Hepatic stellate cell (primary cell): ENCODE results near the gene SIRPB1.
"Not testable (repeated sequence)": the region's sequence is repeated elsewhere in the genome, so short reads cannot be mapped to it uniquely, and the experiment has no call there.

ENCODE experiments used
- DNase-seq: peaks from one replicate; pipeline ENCODE4 v3.0.0; 2011; ENCODE audit warnings: low spot score

SIRPB1 gene

DNA sequence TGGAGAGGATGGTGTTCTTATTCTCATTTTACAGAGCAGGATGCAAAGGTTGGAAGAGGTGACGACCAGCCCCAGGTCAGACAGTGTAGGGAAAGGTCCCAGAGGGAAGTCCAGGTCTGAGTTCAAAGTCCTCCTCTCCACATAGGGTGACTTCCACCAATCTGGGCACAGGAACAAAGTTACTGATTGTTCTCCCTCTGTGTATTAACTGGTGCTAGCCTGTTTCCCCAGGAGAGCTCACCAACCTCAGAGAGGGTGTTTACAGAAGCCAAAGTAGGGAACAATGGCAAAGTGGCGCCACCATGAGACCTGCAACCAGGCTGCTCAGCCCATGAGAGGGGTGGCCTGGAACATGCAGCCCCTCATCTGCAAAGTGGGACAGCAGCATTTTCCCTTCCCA, 16.8 kb upstream of the SIRPB1 start:
- DNase-seq = no peak

DNA sequence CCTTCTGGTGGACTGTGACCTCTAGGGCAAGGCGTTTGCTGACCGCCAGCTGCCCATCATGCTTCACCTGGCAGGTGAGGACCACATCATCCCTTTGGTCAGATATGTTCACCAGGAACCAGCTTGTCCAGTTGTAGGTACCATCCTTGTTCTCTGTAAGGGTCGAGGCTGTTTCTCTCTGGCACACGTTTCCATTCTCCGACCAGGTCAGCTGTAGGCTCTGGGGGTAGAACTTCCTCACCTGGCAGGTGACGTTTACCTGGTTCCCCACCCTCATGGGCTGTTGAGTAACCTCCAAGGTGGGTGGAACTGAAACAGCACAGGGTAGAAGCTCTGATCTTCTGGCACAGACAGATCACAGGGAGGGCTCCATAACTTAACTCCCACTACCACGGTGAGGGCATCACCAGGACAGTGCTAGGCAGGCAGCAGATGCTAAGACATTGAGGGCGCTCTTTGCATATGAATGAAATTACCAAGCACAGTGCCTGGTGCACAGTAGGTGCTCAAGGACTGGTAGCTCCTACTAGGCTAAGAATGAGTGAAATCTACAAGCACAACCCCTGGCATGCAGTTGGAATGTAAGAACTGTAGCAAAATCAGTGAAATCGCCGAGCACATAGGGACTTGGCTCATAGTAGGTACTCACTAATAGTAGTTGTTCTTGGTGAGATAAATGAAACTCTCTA, 15.6 kb upstream of the SIRPB1 start:
- DNase-seq = no peak

DNA sequence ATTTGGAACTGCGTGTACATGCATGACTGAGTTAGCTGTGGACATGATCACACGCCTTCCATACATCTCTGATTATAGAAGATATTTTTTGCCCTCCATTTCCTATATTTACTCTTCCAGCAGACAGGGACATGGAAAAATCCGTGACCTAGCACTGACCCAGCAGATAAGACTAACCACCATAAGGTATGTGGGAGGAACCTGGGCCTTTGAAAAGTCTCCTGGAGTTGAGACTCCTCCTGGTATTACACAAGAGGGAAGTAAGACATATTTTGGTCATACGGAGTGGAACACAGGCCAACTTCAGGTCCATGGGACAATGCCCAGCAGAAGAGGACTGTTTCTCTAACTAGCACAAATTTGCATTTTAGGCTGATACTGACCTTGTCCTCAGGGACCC, 13.7 kb upstream of the SIRPB1 start:
- DNase-seq = no peak

DNA sequence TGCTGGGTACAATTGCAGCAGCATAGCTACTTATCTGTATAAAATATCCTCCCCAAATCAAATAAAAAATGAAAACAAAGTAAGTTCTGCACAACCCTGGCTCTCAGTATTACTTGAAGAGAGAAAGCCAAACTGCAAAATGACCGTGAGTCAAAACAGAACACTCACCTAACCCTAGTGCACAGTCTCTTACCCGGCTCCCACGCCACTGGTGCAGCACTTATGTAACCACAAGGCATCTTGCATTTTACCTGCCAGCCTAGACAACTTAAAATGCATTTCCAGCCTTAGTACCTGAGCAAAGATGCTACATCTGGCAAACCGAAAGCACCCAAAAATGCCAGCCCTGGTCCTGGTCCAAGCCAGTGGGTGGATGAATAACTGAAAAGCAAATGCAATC, 12.4 kb upstream of the SIRPB1 start:
- no peak for DNase-seq

DNA sequence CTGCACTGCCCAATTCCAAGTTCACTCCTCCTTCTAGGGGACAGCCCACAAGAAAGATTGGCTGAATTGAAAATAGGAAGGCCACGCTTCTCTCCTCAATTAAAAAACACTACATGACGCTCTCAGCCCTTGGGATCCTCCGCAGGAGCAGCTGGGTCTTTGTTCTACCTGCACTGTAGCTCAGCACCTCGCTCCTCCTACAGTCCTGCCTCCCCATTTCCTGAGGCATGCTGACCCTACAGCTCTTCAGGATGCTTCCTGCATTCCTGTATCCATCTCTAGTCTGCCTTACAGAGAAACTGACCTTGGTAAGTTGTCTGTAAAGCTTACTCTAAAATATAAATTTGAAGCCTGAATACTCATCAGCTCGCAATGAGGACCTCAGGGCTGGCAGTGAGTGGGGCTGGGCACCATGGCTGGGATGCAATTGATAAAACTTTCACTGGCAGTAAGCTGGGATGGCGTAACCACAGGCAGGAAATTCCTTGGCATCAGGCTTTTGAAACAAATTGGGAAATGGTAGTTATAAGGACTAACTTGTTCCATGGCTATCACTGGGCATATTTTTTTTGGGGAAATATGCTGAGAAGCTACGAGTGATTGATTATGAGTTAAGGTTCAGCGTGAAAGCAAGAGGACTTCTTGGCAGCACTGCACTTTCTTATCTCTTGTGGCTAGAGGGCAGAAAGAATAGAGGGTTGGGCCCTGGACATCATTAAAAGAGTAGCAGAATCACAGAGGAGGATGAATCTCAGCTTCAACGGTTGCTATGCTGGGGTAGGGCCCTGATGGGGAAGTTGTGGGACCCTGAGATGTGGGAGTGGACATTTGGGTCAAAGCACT, 11.7 kb upstream of the SIRPB1 start:
- no peak for DNase-seq

DNA sequence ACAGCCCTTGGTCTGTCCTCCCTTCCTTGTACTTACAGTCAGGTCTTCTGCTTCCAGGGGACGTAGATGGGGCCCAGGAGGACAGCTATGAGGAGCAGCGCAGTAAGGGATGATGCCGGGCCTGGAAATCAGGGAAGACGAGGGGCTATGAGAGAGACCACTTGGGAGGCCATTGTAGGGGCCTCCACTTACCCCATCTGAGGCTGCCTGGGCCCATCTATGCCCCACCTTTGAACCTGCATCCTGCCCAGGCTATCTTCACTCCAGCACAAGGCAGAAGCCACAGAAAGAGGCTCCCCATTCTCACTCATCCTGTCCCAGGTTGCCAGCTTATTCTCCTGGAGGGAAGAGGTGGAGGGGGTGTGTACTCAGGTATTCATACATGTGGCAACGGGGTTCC, 10.4 kb upstream of the SIRPB1 start:
- no peak for DNase-seq

DNA sequence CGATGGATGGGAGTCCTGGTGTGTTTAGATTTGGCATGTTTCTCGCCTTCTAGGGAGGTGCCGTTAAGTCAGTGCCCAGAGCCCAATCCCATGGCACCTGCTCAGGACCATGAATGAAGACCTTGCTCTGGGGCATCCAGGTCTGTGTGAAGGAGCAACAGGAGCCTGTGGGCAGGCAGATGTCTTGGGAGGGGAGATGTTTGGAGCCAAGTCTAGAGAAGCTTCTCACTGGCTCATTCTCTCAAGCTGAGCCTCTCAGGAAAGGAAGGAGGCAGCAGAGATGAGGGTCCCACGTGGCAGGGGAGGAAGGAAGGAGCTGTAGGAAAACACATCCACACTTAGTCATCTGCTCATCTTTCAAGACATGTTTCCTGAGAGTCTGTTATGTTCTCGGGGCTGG, 9.5 kb upstream of the SIRPB1 start:
- DNase-seq = no peak

DNA sequence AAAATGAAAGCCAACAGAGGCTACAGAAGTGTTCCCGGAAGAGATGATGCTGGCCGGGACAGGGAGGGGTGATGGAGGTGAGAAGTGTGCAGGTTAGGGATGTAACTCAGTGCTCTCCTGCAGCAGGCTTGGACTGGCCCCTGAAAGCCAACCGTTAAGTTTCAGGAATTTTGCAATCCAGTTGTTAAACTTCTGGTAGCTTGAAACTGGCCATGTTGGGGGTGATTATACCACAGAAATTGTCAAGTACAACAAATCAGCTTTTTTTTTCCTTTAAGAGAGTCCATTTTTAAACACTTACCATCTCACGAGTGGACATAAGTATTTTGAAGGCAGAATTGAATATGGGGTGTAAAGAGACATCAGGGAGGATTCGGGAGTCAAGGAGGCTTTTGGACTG, 8.8 kb upstream of the SIRPB1 start:
- DNase-seq = no peak

DNA sequence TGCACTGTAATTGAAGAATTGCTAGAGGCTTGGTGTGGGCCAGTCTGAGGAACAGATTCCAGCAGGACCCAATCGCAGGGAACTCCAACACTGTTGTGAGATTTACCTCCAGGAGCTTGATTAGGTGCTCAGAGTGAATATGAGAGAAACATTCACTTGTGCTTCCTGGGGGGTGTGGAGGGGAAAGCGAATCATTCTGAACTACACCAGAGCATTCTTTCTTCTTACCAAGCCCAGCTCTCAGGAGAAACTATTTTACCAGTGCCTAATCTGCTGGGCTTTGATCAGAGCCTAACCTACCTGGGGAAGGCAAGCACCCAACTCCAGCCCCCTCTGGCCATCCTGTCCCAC, 7.4 kb upstream of the SIRPB1 start:
- no peak for DNase-seq

DNA sequence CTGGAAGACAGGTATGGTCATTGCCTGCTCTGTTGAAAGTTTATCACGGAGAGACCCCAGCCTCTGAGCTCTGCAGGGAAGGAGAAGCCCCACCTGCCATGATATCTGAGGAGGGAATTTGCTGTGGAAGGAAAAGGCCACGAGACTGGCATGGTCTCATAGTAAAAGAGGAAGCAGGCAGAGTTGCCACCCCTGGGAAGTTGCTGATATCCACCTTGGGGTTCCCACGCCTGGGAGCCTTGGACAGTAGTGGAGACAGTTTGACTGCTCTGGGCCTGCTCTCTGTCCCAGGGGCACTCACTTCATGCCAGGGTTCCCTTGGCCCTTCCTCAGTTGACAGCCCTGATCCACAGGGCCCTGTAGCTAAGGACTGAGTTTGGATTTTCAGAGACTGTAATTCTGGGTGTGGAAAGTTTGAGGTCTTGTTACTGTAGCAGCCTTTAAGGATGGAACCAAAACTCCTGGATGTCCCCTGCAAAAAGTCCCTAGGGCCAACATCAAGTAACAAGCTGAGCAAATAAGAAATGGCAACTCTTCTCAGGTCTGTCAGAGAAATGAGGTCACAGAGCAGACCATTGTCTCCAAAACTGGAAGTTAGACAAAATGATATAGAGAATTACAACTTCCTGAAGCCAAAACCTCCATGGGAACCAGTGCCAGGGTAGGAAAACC, 6.9 kb upstream of the SIRPB1 start:
- DNase-seq = no peak

DNA sequence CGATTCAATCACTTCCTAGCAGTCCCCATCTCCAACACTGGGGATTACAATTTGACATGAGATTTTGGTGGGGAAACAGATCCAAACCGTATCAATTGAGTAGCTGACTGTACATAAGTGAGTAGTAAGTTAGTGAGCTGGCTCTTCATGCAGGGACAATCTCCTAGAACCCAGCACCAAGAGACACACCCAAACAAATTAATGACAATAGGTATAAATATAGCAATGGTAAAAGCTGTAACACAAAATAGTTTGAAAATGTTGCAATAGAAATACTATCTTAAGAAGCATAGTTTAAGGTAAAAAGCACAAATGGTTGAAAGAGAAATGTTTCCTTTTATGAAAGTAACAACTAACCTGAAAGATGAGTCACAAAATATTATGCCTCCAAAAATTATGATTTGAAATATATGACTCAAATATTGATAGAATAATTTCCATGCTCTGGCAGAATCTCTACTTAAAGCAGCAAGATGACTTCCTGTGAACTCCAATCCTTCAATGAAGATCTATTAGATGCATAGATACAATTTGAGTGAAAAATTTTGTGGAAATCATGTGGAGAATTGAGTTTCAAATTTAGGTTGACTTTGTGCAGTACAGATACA, 5.4 kb upstream of the SIRPB1 start:
- DNase-seq = no peak

DNA sequence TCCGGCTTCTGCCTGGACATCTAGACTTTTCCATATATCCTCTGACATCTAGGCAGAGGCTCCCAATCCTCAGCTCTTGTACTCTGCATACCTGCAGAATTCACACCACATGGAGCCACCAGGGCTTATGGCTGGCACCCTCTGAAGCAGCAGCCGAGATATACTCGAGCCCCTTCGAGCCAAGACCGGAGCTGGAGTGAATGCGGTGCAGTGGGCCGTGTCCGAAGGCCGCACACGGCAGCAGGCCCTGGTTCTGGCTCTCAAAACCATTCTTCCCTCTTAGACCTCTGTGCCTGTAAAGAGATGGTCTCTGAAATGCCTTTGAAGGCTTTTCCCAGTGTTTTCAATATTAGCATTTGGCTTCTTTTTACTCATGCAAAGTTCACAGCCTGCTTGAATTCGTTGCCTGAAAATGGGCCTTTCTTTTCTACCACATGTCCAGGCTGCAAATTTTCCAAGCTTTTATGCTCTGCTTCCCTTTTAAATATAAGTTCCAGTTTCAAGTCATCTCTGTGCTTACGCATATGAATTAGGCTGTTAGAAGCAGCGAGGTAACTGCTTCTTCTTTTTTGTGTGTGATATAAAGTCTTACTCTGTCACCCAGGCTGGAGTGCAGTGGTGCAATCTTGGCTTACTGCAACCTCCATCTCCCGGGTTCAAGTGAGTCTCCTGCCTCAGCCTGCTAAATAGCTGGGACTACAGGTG, 3.8 kb upstream of the SIRPB1 start:
- no peak for DNase-seq

DNA sequence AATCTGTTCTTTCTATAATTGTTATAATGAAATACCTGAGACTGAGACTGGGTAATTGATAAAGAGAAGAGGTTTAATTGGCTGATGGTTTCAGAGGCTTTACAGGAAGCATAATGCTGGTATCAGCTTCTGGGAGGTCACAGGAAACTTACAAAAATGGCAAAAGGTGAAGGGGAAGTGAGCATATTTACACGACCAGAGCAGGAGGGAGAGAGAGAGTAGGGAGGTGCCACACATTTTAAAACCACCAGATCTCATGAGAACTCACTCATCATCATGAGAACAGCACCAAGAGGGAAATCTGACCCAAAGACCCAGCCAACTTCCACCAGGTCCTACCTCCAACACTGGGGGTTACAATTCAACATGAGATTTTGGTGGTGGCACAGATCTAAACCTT, 2.6 kb upstream of the SIRPB1 start:
- no peak for DNase-seq

DNA sequence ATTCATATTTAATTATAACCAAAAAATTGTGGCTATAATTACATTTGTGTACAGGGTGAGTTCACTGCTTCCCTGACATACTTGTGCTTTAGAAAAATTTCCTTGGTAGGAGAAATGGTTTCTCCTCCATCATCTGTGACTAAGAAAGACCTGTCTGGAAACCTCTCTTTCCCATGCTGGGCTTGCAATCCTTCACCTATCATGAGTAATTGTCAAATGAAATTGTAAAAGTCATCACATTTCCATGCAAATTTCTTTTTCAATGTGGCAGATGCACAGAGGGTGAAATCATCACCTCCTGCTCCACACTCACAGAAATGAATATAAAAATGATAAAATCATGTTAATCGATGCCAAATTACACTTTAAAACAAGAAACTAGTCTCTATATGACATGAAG, 1.5 kb upstream of the SIRPB1 start:
- no peak for DNase-seq

DNA sequence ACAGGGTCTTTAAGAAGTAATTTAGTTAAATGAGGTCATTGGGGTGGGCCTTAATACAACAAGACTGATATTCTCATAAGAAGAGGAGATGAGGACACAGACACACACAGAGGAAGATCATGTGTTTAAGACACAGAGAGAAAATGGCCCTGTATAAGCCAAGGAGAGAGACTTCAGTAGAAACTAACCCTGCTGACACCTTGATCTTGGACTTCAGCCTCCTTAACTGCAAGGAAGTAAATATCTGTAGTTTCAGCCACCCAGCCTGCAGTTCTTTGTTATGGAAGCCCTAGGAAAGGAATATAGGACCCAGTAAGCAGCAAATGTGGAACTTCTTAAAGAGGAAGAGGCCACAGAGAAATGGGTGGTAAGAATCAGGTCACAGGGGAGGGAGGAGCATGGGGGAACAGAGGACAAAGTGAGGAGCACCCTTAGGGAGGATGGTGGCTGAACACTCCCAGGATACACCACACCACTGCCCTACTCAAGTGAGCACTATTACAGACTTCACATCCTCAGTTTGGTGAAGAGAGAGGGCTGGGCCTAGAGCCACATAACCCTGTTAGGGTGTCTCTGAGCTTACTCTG, 762 bp downstream of the SIRPB1 start:
- no peak for DNase-seq

DNA sequence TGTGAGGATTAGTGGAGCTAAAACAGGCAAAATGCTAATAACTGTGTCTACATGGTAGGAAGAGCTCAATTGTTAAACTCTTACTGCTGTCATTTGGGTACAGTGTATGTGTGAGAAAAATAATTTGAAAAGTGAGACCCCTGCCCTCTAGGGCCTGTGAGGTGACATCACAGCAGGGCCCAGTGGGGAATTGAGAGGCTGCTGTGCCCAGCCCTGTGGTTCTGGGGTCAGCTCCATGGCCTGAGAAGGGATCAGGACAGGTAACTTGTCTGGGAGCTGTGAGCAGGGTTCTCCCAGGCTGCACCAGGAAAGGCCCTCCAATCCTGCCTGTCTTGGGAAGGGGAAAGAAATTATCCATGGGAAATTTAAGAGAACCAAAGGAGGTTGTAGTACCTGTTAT, 1.3 kb downstream of the SIRPB1 start:
- no peak for DNase-seq

DNA sequence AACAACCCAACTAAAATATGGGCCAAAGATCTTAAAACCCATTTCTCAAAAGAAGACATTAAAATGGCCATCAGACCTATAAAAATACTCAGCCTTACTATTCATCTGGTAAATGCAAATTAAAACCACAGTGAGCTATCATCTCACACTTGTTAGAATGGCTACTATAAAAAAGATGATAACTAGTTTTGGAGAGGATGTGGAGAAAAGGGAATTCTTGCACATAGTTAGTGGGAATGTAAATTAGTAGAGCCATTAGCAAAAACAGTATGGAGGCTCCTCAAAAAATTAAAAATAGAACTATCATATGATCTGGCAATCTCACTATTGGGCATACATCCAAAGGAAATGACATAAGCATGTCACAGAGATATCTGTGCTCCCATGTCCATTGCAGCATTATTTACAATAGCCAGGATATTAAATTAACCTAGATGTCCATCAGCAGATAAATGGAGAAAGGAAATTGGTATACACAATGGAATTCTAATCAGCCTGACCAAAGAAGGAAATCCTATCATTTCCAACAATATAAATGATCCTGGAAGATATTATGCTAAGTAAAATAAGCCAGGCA, 2.9 kb downstream of the SIRPB1 start:
- no peak for DNase-seq

DNA sequence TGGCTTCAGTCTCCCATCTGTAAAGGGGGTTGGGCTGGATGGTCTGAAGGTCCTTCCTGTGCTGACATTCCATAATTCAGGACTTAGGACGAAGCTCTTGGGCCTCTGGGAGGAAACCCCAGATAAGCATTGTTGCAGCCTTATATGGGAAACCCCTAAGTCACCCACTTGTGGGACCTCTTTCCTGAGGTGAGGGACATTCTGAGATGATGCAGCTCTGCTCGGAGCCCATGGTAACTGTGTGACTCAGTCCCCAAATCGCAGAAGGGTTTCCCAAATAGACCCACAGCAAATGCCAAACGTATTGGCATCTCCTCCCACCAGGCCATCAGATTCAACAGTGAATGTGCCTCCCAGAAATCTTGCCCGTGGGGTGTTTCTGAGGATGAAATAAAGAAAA, 9.4 kb downstream of the SIRPB1 start:
- not testable (repeated sequence) for DNase-seq

DNA sequence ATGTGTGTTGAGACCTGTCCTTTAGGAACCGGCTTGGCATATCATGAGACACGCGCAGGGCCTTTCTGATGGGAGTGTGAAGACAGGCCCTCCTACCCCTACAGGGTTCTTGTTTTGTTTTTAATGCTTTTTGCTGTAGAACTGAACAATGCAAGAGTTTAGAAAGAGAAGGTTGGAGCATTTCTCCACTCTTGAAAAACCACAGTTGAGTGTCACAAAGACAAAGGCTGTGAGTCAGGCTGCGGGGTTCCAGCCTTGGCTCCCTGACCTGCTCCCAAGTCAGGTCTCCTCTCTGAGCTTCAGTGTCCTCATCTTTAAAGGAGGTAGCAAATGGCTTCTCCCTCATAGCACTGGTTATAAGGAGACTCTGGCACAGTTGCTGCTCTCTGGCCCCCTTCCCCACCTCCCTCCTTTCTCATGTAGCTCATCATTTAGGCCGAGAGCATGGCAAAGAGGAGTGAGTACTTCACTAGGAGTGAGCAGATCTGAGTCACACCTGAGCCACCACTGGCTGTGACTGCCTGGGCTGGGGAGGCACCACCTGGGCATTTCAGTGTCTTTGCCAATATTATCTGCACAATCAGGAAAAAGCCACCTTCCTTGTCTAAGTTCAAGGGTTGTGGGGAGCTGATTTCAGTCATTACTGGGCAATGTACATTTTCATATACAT, 11.0 kb downstream of the SIRPB1 start:
- DNase-seq = not testable (repeated sequence)

DNA sequence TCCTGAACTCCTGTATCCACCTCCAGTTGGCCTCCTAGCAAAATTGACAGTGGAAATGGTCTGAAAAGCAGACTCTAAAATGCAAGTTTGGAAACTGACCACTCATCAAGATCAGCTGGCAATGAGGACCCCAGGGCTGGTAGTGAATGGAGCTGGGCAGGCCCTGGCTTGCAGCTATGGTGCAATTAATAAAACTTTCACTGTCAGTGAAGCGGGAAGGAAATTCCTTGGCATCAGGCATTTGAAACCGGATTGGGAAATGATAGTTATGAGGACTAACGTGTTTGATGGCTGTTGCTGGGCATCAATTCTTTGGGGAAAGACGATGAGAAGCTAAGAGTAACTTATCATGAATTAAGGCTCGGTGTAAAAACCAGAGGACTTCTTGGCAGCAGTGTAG, 19.1 kb downstream of the SIRPB1 start:
- DNase-seq = no peak

DNA sequence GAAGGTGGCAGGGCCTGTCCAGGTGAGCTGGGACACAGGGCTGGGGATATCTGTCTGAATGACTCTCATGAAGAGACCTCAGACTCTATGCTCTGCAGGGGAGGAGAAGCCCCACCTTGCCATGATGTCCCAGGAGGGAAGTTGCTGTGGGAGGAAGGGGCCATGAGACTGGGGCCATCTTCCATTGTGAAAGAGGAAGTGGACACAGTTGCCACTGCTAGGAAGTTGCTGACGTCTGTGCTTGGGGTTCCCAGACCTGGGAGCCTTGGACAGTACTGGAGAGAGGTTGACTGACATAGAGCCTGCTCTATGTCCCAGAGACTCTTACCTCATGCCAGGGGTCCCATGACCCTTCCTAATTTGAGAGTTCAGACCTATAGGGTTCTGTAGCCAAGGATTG, 24.5 kb downstream of the SIRPB1 start:
- DNase-seq = no peak
